CD1c-positive myeloid dendritic cell (primary cell): ENCODE results near the gene IRS1.
A peak's percentile ranks its signal among the peaks of the same experiment; 100 is the strongest.

Experiments used
- DNase-seq: peaks from one replicate; pipeline ENCODE4 v3.0.0-alpha.2; 2016; ENCODE audit errors: extremely low spot score

Gene IRS1

DNA sequence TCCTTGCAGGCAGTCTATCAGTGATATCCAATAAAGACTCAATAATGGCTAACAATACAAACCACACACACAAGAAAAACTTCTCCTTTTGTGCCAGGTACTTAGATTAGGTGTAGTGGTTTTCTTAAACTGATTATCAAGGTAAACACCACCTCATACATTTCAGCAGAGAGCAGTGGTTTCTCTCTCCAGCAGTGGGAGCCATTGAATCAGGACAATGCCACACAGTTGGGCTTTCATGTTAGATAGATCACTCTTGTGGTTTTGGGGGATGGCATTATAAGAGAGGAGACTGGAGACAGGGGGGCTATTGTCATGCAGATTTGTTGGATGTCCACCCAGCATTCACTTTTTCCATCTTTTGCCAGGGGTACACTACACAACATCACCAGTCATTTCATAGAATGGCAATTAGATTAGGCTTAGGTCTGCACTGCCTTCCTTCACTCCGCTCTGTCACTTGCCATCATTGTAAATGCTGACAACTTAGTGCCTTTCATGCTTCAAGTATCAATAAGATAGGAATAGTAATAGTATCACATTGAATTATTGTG is 13.6 kb upstream of the IRS1 start:
- DNase-seq, result no peak

DNA sequence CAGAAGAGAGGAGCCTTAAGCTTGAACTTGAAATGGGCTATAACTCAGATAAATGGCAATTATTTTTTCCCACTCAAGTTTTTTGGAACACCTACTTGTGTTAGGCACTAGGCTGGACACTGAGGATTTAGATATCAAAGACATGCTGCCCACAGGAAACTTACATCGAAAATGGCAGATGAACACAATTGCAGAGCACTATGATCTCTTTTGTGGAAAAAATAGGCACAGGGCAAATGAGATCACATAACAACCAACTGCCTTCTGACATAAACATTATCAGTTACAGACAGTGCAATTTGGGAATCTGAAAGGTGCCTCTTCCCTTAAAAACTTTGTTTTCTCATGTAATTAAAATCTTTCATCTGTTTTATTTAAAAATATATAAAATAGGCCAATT is 3.8 kb upstream of the IRS1 start:
- DNase-seq, result no peak

DNA sequence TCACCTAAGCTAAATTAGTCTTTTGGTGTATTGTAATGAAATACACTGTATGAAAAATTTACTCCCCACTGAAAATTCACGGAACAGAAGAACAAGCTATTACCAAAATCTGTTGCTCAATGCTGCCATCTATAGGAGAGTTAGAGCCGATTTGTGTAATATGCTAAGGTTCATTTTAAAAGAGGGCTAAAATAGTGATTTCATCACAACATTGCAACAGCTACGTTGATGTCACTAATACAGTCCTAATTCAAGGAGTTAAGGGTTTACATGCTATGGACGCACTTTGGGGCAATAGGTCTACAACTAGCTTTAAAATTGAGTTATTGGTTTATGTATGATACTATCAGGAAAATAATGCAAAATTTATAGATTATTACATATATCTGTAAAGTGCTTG is 3.0 kb upstream of the IRS1 start:
- DNase-seq, result peak; percentile 86

DNA sequence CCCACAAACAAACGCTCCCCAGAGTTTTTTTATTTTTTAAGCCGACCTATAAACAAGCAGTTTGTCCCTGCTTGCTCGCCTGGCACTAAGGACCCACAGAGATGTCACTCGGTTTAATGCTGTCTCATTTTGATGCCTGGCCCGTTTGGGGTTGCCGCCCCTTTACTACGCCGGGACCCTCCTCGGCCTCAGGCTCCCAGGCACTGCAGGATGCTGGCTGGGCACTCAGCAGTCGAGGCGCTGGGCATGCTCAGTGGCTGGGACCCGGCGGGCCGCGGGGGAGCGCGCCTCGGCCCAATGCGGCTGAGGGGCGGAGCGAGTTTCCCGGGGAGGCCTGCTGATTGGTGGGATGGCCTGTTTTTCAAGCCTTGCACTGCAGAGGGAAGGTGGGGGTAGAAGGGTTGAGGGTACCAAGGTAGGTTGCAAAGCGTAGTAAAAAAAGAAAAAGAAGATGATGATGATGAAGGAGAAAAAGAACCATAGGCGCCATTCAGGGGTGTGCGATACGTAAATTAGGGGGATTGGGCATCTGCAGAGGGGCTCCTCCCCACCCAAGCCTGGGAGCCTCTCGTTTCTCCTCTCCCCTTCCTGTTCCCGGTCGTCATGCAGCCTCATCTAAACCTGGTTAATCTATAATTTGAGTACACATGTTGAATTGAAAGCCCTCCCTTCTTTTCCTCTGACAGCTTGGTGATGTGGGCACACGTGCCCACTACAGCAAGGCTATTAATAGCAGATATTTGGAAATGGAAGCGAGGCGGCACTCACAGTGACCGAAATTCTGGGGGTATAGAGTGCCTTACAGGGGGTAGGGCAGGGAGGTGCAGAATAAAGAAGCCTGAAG is 1.5 kb upstream of the IRS1 start:
- DNase-seq, result peak; percentile 32

DNA sequence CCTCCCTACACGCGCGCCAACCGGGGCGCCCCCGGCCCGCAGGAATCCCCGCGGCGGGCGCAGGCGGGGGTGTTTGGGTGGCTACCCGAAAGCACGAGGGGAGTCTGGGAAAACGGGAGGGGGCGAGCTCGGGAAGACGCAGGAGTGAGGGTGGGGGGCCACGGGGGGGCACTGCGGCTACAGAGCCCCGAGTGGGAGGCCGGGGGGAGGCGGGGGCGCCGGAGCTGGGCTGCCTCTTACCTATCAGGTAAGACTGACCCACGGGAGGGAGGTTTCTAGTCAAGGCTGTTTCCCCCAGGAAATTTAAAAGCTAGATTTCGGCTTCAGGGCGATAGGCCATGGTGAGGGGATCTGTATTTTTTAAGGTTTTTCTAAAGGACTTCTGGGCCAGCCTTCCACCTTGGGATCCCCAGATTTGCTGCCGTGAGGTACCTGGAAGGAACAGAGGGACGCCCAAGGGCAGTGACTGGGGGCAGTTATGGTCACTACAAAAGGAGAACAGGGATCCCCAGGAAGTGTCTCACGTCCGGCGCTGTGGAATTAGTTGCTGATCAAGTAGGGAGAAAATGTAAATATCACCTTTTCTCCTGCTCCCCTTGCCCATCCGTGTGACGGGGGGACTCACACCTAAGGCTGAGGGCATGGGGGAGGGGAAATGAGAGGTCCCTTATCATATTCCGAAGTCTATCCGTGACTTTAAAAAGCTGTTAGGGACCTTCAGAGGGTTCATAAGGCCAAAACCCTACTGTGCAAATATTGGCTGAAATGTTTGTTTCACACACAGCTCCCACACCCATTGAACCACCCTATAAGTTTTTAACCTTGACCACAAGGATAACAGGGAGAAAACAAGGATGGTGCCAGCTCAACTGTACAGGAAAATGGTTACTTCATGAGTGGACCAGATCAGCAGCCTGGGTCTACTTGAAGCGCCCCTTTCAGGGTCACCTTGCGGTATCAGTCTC is 638 bp upstream of the IRS1 start:
- DNase-seq, result peak; percentile 18

DNA sequence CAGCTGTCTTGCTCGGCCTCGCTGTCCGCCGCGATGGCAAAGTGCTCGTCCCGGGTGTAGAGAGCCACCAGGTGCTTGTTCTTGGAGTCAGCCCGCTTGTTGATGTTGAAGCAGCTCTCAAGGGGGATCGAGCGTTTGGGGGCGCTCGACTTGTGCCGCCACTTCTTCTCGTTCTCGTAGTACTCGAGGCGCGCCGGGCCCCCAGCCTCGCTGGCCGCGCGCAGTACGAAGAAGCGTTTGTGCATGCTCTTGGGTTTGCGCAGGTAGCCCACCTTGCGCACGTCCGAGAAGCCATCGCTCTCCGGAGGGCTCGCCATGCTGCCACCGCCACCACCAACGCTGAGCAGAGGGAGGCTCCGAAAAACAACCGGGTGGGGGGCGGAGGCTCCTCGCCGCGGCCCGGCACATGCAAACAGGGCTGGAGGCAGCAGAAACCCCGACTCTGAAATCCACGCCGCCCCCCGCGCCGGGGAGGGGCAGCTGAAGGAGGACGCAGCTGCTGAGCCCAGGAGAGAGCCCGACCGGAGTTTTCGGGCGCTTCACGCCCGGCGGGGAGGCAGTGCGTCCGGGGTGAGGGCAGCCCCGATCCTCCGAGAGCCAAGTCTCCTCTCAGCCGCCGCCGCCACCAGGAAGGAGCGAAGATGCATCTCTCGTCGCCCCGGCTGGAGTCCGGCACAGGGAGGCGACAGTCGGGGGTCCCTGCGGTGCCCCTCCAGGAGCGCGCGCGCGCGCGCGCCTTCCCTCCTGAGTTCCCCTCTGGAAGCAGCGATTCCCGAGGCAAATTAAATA is 1.0 kb downstream of the IRS1 start:
- peak; percentile 9 for DNase-seq

DNA sequence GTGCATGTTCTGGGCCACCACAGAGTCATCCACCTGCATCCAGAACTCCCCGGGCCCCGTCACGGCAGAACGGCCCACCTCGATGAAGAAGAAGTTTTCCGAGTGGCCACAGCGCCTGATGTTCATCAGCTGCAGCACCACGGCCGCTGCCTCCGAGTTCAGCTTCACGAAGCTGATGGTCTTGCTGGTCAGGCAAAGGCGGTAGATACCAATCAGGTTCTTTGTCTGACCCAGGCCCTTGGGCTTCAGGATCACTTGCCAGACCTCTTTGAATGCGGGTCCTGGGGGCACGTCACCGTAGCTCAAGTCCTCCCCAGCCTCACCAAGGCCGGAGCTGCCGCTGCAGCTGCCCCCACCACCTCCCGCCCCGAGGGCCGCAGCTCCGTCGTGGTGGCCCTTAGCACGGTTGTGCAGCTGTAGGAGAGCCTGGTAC is 1.6 kb downstream of the IRS1 start:
- DNase-seq, result no peak

DNA sequence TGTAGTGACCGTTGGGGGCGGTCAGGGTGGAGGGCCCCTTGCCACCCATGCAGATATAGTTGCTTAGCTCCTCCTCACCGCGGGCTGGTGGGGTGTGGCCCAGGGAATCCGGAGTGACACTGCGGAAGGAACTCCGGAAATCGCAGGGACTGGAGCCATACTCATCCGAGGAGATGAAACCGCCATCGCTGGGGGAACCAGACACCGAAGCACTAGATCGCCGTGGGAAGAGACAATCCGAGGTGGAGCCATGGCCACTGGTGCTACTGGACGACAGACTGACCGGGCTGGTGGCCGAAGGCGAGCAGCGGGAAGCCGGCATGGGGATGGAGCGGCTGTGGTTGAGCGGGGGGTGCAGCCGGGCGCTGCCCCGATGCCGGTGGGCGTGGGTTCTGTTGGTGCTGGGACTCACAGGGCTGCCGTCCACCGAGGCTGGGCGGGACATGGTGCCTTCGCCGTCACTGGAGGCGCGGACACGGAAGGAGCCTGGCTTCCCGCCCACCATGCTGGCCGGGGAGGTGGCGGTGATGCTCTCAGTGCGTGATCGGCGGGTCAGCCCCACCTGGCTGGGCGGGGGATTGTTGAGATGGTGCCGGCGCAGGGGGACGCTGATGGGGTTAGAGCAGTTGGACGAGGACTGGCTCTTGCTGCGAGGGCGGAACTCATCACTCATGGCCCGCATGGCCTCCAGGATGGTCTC is 2.2 kb downstream of the IRS1 start:
- no peak for DNase-seq

DNA sequence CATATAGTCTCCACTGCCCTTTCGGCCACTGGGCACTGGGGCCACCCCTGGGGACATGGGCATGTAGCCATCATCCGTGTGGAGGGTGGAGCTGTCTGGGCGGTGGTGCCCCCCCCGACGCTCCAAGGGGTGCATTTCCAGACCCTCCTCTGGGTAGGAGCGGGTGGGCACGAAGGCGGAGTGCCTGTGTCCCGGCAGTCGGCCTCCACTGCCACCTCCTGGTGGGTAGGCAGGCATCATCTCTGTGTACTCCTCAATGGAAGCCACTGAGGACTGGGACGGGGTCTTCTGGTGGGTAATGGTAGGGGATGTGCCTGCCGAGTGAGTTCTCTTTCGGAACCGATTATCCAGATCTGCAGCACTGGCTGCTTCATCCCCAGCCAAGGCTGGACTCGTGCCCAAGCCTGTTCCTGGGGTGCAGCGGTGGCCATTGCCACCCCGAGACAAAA is 2.8 kb downstream of the IRS1 start:
- DNase-seq, result no peak

DNA sequence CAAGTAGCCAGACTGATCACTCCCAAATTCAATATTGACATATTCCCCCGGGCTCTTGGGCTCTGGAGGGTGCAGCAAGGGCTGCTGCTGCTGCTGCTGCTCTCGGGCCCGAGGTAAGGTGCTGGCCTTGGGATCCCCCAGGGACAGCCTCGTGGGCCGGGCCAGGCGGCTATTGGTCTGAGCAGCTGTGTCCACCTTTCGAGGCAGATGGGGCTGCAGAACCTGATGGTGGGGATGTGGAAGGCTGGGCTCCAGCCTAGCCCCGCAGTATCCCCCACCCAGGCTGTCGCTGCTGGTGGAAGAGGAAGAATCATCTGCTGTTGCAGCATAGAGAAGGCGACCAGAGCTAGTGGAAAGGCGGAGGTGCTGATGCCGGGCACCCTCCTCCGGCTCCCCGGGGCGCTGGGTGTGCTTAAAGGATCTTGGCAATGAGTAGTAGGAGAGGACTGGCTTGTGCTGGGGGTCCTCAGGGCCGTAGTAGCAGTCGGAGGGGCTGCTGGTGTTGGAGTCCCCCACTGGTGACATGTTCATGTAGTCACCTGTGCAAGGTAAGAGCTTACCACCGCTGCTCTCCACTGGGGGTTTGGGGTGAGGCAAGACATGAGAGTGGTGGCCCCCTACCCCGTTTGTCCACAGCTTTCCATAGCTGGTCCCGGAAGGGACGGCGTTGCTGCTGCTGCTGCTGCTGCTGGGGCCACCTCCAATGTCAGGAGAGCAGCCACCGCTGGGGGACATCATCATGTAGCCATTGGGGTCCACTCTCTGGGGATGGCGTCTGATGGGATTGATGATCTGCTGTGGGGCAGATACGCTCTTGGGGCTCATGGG is 3.4 kb downstream of the IRS1 start:
- no peak for DNase-seq

DNA sequence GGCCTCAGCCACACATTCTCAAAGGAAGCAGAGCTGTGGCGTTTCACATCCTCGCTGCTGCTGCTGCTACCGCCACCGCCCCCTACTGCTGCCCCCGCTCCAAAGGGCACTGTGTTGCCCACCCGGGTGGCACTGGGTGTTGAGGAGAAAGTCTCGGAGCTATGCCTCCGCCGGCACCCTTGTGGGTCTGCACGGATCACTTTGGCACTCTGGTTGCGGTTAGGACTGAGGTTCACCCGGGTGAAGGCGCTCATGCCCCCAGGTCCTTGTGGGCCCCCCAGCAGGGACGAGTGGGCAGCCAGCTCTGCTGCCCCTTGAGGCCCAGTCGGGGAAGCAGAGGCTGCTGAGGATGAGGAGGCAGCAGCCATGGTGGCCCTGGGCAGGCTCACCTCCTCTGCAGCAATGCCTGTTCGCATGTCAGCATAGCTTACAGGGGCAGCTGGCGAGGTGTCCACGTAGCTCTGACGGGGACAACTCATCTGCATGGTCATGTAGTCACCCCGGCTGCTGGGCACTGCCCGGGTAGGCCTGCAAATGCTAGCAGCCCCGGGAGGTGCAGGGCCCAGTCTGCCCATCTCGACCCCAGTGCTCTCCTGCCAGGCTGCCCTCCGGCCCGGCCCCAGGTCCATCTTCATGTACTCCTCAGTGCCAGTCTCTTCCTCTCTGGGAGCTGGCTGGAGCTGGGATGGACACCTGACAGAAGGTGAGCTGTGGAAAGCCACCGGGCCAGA is 4.2 kb downstream of the IRS1 start:
- DNase-seq, result no peak

DNA sequence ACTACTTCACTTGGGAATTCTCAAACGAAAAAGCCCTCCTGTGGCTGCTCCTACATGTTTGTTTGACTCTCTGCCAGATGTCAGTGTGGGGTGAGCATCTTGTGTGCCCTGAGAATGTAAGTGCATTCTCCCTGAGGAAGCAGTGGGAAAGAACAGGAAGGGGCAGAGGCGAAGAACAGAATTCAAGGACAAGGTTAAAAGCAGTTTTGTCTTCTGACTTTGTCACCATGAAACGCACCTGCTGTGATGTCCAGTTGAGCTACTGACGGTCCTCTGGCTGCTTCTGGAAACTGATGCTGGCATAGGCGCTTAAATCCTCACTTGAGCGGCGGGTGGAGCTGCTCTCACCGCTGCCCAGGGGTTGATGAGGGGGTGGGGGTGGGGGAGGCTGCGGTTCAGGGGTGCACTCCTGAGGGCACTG is 4.9 kb downstream of the IRS1 start:
- no peak for DNase-seq

DNA sequence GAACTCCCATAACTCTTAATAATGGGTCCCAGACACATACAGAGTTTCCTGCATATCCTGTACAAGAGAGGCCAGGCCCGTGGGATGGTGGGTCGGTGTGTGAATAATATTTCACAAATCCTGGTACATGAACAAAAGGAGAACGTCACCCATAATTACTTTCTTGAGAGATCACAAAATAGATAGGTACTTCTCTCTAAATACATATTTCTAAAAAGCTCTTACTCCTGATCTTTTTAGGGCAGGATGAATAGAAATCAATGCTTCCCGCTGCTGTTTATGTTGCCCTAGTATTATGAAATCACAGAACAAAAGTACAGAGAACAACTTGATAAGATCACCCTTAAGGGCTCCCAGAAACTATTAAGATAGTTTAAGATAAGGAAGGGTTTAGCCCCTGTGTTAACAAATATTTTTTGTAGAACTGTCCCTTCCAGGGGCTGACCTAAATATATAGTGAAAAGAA is 5.4 kb downstream of the IRS1 start:
- DNase-seq, result no peak

DNA sequence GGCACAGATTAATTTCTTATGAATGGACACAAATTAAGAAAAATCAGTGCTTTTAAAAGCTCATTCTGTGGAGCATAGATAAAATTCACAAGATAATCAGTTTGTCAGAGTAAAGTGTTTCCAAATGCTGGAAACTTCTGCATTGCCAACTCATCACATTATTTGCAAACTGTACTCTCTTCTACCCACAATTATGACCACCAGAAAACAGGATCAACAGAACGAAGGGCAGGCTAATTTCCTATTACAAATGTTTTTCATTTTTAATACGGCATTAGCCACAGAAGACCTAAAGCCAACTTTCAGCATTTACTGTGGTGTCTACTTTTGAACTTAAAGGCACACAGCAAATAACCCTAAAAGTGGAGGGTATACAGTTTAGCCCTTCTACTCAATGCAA is 6.0 kb downstream of the IRS1 start:
- no peak for DNase-seq

DNA sequence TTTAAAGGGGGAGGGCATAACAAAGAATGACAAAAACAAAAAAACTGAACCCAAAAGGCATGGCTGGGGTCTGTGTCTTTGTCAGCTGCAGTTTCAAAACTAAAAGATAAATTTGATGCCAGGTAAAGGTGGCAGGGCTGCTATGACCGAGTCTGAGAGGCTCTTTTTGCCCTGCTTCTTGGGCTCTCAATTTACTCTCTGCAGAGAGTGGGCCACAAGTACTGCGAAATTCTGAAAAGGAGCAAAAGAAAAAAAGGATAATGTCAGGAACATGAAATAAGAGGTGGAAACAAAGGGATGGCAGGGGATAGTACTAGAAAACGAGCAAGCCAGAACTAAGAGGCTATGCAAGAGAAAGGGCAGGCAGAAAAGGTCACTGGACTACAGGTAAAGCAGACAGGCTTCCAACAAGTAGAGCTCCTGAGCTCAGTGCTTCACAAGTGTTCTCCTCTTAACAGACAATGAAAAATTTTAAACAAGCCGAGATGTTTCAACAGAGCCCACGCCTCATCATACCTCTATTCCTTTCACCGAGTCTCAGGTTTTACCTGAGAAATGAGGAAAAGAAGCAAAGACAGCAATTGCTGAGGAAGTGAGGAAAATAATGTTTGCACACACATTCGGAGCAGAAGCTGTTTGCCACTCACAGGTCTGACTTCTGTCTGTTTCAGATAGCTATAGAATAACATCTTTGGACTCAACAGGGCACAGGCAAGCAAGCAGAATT is 7.3 kb downstream of the IRS1 start:
- DNase-seq, result no peak

DNA sequence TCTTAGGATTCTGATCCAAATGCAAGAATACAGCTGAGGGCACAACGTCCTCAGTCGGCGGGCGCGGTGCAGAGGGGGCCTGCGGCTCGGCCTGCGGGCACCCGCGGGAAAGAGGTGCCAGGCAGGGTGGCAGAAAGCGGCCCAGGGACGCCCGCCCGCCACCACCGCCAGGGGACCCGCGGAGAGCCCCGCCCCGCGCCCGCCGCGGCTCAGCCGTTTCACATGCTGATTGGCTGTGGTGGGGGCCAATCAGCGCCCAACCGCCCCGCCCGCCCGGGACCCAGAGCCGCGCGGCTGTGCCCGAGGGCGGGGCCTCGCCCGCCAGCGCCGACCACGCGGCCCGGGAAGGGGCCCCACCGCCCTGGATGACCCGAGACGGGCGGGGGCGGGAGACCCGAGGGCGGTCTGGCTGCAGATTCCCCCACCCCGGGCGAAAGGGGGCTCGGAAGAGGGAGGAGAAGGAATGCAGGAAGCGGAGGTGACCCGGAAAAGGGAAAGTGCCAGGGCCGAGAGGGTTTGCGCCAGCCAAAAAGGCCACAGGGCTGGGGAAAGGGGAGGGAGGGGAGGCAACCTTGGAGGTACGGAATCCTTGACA is 8.0 kb downstream of the IRS1 start:
- peak; percentile 92 for DNase-seq

DNA sequence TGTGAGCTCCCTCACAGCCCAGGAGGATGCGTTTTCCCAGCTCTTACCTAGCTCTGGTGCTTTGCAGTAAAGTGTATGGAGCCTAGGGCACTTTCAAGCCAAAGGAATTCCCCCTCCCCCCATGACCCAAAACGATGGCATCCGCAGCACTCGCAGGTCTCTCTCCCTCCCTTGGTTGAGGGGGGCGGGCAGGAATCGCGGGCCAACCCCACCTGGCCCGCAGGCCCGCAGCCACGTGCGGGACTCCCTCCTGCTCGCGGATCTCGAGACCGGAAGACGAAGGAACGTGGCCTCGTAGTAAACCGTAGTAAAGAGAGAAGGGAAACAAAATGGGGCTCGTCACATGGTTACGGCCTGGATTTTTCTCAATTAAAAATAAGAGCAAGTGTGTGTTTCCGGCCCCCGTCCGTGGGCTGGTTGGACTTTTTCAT is 8.5 kb downstream of the IRS1 start:
- peak; percentile 78 for DNase-seq

DNA sequence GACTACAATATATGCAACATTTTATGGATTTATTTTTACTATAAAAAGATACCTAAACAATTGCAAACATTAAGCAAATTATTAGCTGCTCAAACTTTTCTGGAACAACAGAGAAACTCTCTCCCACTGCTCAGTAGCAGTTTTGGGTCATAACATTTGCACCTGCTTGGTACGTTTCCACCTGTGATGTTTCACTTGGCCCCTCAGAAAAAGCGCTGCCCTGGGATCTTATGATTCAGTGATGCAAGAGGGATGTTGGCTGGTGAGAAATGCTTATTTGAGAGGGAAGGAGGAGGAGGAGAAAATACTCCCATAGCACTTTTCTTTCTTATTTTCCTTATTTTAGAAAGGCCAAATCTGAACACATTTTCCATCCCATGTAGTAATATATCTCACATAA is 9.2 kb downstream of the IRS1 start:
- DNase-seq, result no peak
